Stimulated activated naive B cell treated with anti-CD40 and anti-IgM and Interleukin-4, amounts not matched to agents 10 μg/mL and 1 μg/mL and 100 μg/mL, for 72 hours (primary cell): ENCODE data around the gene KCNF1.

Experiments used
- ATAC-seq, 2 donors: fragments of 150-1000 bp; cut with Tn5 transposase; replicated peaks; 2 replicates each; pipeline ENCODE4 v1.10.0; 2021; ENCODE audit warnings: moderate library complexity in 1 of 2
- DNase-seq: peaks from one replicate; pipeline ENCODE4 v3.0.0; 2021
- H3K27ac Mint-ChIP-seq: one replicate; pipeline ENCODE4 v1.8.0; 2022; ENCODE audit warnings: mild to moderate bottlenecking, mixed read lengths
- H3K27me3 Mint-ChIP-seq, 2 donors: one replicate each; pipeline ENCODE4 v1.8.0; 2022; ENCODE audit warnings: mixed read lengths in 2 of 2
- H3K36me3 Mint-ChIP-seq, 2 donors: one replicate each; pipeline ENCODE4 v1.8.0; 2022; ENCODE audit warnings: mixed read lengths in 2 of 2, mild to moderate bottlenecking in 1 of 2
- H3K4me1 Mint-ChIP-seq, 2 donors: one replicate each; pipeline ENCODE4 v1.8.0; 2022; ENCODE audit warnings: mixed read lengths in 2 of 2, mild to moderate bottlenecking in 1 of 2
- H3K4me3 Mint-ChIP-seq, 2 donors: one replicate each; pipeline ENCODE4 v1.8.0; 2022; ENCODE audit warnings: mild to moderate bottlenecking in 2 of 2, mixed read lengths in 2 of 2, moderate library complexity in 1 of 2
- H3K9me3 Mint-ChIP-seq, 2 donors: one replicate each; pipeline ENCODE4 v1.8.0; 2022; ENCODE audit warnings: mixed read lengths in 2 of 2, mild to moderate bottlenecking in 1 of 2

KCNF1 gene

GRCh38 chr2:10876394-10876793 lies 35.3 kb upstream of the KCNF1 start:
- DNase-seq: no peak
- Mint-ChIP-seq H3K27me3 (peaks cover 18 to 26% of the 10 kb centered on the region in 2 donors), H3K36me3 (peaks cover 2 to 5% of the 10 kb centered on the region in 2 donors), H3K27ac (no peak overlapping the region), H3K9me3 (peaks cover 5 to 7% of the 10 kb centered on the region in 2 donors), H3K4me3 (no peak overlapping the region), H3K4me1 (peaks cover 8 to 12% of the 10 kb centered on the region in 2 donors)
- no peak for ATAC-seq

GRCh38 chr2:10876963-10877362 lies 34.8 kb upstream of the KCNF1 start:
- no peak overlapping the region for H3K27ac Mint-ChIP-seq
- H3K36me3 Mint-ChIP-seq: peaks cover 2 to 5% of the 10 kb centered on the region in 2 donors
- H3K4me1 Mint-ChIP-seq: peaks cover 10 to 16% of the 10 kb centered on the region in 2 donors
- no peak overlapping the region for H3K4me3 Mint-ChIP-seq
- DNase-seq (no peak), ATAC-seq (no peak)
- peaks cover 5% of the 10 kb centered on the region in 2 donors for H3K9me3 Mint-ChIP-seq
- peaks cover 18 to 26% of the 10 kb centered on the region in 2 donors for H3K27me3 Mint-ChIP-seq

GRCh38 chr2:10877651-10878111 lies 34.1 kb upstream of the KCNF1 start:
- no peak overlapping the region for H3K27ac Mint-ChIP-seq
- H3K9me3 Mint-ChIP-seq: no peaks in the 10 kb centered on the region
- peaks cover 10 to 16% of the 10 kb centered on the region in 2 donors for H3K4me1 Mint-ChIP-seq
- no peaks in the 10 kb centered on the region for H3K36me3 Mint-ChIP-seq
- ATAC-seq (no peak), DNase-seq (no peak)
- H3K4me3 Mint-ChIP-seq: no peak overlapping the region
- peaks cover 18 to 26% of the 10 kb centered on the region in 2 donors for H3K27me3 Mint-ChIP-seq

- ATAC-seq (no peak), DNase-seq (no peak)
- H3K4me3 Mint-ChIP-seq: no peak overlapping the region
- H3K27ac Mint-ChIP-seq: peak overlapping the region; percentile 59
- H3K9me3 Mint-ChIP-seq: no peaks in the 10 kb centered on the region
- H3K36me3 Mint-ChIP-seq: no peaks in the 10 kb centered on the region
- peaks cover 10 to 16% of the 10 kb centered on the region in 2 donors for H3K4me1 Mint-ChIP-seq
- H3K27me3 Mint-ChIP-seq: peaks cover 18 to 26% of the 10 kb centered on the region in 2 donors
Measured at GRCh38 chr2:10878268-10878915, 33.3 kb upstream of the KCNF1 start.

DNA sequence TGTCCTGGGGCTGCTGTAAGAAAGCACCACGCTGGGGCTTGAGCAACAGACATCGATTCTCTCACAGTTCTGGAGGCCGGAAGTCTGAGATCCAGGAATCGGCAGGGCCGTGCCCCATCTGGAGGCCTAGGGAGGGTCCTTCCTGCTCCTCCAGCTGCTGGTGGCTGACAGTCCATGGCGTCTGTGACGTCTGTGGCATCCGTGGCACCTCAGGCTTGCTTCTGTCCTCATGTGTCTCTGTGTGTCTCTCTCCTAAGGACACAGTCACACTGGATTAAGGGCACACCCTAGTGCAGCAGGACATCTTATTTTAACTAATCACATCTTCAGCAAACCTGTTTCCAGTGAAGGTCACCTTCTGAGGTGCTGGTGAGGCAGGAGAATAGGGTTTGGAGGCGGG lies 32.6 kb upstream of the KCNF1 start:
- H3K4me3 Mint-ChIP-seq: no peak overlapping the region
- no peaks in the 10 kb centered on the region for H3K36me3 Mint-ChIP-seq
- no peak overlapping the region for H3K27ac Mint-ChIP-seq
- no peak for ATAC-seq
- H3K9me3 Mint-ChIP-seq: no peaks in the 10 kb centered on the region
- DNase-seq: no peak
- peaks cover 18 to 24% of the 10 kb centered on the region in 2 donors for H3K27me3 Mint-ChIP-seq
- H3K4me1 Mint-ChIP-seq: peaks cover 10 to 16% of the 10 kb centered on the region in 2 donors

DNA sequence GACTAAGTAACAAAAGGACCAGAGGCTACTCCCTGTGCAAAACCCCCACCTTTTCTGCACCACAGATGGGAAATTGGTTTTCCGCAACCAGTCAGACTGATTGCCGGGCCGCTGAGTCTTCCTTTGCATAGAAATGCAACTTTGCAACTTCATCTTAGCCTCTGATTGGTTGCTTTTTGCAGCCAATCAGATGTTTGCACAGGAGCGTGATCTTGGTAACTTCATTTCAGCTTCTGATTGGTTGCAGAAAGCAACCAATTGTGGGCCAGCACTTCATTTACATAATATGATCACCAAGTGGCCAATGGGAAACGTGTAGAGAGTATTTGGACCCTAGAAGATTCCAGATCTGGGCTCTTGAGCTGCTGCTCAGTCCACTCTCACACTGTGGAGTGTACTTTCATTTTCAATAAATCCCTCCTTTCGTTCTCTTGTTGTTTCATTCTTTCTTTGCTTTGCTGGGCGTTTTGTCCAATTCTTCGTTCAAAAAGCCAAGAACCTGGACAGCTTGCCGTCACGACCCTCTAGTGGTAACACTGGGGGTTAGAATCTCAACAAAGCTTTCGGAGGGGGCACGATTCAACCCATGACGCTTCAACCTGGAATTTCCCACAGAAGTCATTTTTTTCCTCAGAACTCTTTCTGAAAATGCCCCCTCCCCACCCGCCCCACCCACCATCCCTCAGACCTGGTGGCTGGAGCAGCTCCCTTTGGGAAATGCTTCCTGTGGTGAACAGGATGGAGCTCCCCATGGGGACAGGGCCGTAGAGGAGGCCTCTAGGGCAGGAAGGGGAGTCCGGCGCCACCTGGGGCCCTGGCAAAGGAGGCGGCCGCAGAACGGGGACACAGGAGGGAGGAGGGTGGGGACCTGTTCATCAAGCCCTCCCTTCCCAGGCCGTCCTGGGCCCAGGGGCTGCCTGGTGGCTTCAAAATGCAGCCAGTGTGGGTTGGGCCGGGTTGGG lies 31.8 kb upstream of the KCNF1 start:
- DNase-seq: no peak
- Mint-ChIP-seq H3K36me3 (no peaks in the 10 kb centered on the region), H3K4me3 (peak overlapping the region; percentile 79 to 82), H3K27ac (peak overlapping the region; percentile 25), H3K4me1 (peaks cover 10 to 16% of the 10 kb centered on the region in 2 donors), H3K27me3 (peaks cover 16 to 18% of the 10 kb centered on the region in 2 donors), H3K9me3 (no peaks in the 10 kb centered on the region)
- peak; percentile 12 to 31 for ATAC-seq

- peaks cover 10 to 16% of the 10 kb centered on the region in 2 donors for H3K4me1 Mint-ChIP-seq
- ATAC-seq: peak; percentile 77 to 83
- H3K27me3 Mint-ChIP-seq: peaks cover 11 to 15% of the 10 kb centered on the region in 2 donors
- H3K27ac Mint-ChIP-seq: peak overlapping the region; percentile 90
- peak; percentile 22 for DNase-seq
- H3K36me3 Mint-ChIP-seq: no peaks in the 10 kb centered on the region
- H3K4me3 Mint-ChIP-seq: peak overlapping the region; percentile 79 to 82
- no peaks in the 10 kb centered on the region for H3K9me3 Mint-ChIP-seq
Measured at GRCh38 chr2:10880586-10881321, 31.0 kb upstream of the KCNF1 start.

DNA sequence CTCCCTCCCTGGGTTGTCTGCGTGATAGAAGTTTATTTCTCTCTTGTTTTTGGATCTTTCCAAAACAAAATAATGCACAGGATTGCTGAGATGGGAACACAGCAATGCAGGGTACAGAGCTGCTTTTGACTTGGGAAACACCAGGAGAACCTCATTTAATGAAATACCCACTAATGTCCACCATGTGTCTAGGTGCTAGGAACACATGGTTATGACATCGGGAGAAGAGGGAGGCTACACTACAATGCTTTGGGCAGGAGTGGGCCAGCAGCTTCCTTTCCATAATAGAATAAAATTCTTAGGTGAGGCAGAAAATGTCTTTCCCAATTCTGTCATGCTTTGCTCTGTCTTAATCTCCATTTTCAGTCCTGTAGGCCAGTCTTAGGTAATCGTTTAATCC lies 29.2 kb upstream of the KCNF1 start:
- Mint-ChIP-seq H3K27me3 (peaks cover 10 to 16% of the 10 kb centered on the region in 2 donors), H3K4me1 (peaks cover 8 to 15% of the 10 kb centered on the region in 2 donors), H3K36me3 (no peaks in the 10 kb centered on the region), H3K4me3 (no peak overlapping the region), H3K9me3 (no peaks in the 10 kb centered on the region), H3K27ac (no peak overlapping the region)
- ATAC-seq: no peak
- no peak for DNase-seq

GRCh38 chr2:10883066-10883465 lies 28.7 kb upstream of the KCNF1 start:
- no peaks in the 10 kb centered on the region for H3K36me3 Mint-ChIP-seq
- H3K4me1 Mint-ChIP-seq: peaks cover 6 to 12% of the 10 kb centered on the region in 2 donors
- DNase-seq: no peak
- peaks cover 5 to 13% of the 10 kb centered on the region in 2 donors for H3K27me3 Mint-ChIP-seq
- ATAC-seq: no peak
- no peaks in the 10 kb centered on the region for H3K9me3 Mint-ChIP-seq
- no peak overlapping the region for H3K27ac Mint-ChIP-seq
- no peak overlapping the region for H3K4me3 Mint-ChIP-seq

DNA sequence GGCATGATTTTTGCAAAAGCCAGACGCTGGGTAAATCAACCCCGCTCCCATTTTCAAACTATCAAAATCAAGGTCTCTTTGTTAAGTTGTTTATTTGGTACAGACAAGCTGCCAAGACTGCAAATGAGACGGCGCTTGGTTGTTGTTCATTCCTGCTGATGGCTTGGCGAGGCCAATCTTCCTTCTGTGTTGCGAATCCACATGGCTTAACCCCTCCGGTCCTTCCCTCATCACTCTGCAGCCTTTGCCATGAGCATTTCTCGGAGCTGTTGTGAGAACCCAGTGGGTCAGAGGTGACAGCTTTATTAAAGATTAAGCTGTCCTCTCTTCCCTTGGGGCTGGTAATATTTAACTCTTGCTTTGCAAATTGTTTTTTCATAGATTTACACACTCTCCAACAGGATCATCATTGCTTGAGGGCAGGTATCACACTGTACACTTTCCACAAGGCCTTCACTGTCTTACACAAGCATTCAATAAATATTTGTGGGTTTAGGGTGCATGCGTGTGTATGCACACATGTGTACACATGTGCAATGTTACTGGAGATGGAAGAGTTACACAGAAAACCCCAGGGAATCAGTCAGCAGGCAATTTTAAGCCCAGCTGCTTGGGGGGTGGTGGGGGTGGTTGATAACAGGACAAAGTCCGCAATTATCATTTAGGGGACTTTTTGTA lies 27.8 kb upstream of the KCNF1 start:
- Mint-ChIP-seq H3K27ac (no peak overlapping the region), H3K36me3 (no peaks in the 10 kb centered on the region), H3K27me3 (peaks cover 0 to 7% of the 10 kb centered on the region in 2 donors), H3K4me3 (no peak overlapping the region), H3K9me3 (peaks cover 0 to 2% of the 10 kb centered on the region in 2 donors), H3K4me1 (peaks cover 6 to 12% of the 10 kb centered on the region in 2 donors)
- ATAC-seq: no peak
- DNase-seq: no peak

- DNase-seq: no peak
- Mint-ChIP-seq H3K27ac (no peak overlapping the region), H3K27me3 (peaks cover 0 to 9% of the 10 kb centered on the region in 2 donors), H3K4me1 (peaks cover 6 to 12% of the 10 kb centered on the region in 2 donors), H3K4me3 (no peak overlapping the region), H3K36me3 (no peaks in the 10 kb centered on the region), H3K9me3 (peaks cover 0 to 2% of the 10 kb centered on the region in 2 donors)
- ATAC-seq: no peak
Measured at GRCh38 chr2:10884574-10884975, 27.2 kb upstream of the KCNF1 start.

- ATAC-seq (no peak), DNase-seq (no peak)
- Mint-ChIP-seq H3K4me3 (no peak overlapping the region), H3K4me1 (peaks cover 6 to 12% of the 10 kb centered on the region in 2 donors), H3K27ac (no peak overlapping the region), H3K27me3 (peaks cover 0 to 9% of the 10 kb centered on the region in 2 donors), H3K36me3 (no peaks in the 10 kb centered on the region), H3K9me3 (peaks cover 0 to 2% of the 10 kb centered on the region in 2 donors)
Measured at GRCh38 chr2:10885094-10885860, 26.5 kb upstream of the KCNF1 start.

DNA sequence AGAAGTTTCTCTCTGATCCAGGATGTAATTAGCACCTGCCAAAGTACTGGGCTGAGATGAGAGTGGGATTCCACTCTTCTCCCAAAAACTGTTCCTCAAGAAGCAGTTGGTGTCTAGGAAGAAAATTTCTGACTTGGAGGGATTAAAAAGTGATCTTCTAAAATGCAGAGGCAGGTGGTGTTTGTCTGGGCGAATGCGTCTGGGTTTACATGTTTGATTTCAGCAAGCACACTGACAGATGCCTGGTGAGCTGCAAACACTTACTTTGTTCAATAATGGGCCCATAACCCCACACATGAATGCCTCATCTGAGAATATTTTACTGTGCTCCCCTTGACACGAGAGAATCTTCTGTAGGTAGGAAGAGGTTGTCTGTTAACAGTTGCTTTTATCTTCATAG lies 24.3 kb upstream of the KCNF1 start:
- no peak overlapping the region for H3K4me3 Mint-ChIP-seq

More for the DNA sequence above, 24.3 kb upstream of the KCNF1 start:
- Mint-ChIP-seq H3K27ac (no peak overlapping the region), H3K27me3 (peaks cover 4 to 18% of the 10 kb centered on the region in 2 donors), H3K36me3 (no peaks in the 10 kb centered on the region), H3K9me3 (peaks cover 0 to 2% of the 10 kb centered on the region in 2 donors), H3K4me1 (no peaks in the 10 kb centered on the region)
- ATAC-seq: no peak
- DNase-seq: no peak
